Measurements from ENCODE around the gene LDLRAD3.
A peak's percentile ranks its signal among the peaks of the same experiment; 100 is the strongest.
"Not testable (repeated sequence)": the region's sequence is repeated elsewhere in the genome, so short reads cannot be mapped to it uniquely, and the experiment has no call there.

Gene LDLRAD3

GRCh38 chr11:35943713-35944502 lies at the start of gene LDLRAD3:
Gene LDLRAD3, plus strand, starts transcription at chr11:35944062. Its CDS starts 37 bp downstream, at chr11:35944099.
- peaks cover 18% of the 10 kb centered on the region for H3K9me3 ChIP-seq
- H3K4me3 ChIP-seq: peak within 1 kb of the TSS; percentile 83
- H3K27me3 ChIP-seq: no peaks in the 10 kb centered on the region
- peak within 1 kb of the TSS; percentile 75 for H3K27ac ChIP-seq
- peak within 1 kb of the TSS; percentile 98 for H3K4me2 ChIP-seq
- peaks cover 25% of the 10 kb centered on the region; the same call in 1 of the 2 replicates for H4K20me1 ChIP-seq
- no peak for TF ChIP-seq Cebpa-rat (IDR thresholded peaks at IDR 0.05)
- peak within 1 kb of the TSS; percentile 80 for H3K9ac ChIP-seq
- H3K4me1 ChIP-seq: peaks cover 50% of the 10 kb centered on the region
- H3K36me3 ChIP-seq: peaks cover 13% of the 10 kb centered on the region

DNA sequence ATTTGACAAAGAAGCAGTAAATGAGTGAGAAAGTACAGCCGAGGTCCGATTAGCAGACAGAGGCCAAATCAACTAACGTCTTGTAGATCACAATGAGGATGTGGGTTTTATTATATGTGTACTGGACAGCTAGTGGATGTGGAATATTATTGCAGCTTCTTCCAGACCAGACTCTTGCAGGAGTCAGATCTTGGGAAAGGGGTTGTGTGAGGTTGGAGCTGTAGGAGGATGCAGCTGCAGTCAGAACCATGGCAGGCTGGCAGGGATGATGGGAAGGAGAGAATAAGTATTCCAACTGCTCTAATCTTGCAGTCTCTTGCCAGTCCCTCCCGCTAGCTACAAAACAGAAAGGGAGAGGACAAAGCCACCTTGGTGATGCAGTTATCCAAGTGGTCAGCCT lies 46.8 kb upstream of the LDLRAD3 start:
- Histone ChIP-seq H3K9ac (no peak overlapping the region), H3K9me3 (peaks cover 2% of the 10 kb centered on the region), H3K4me2 (no peak overlapping the region), H3K27me3 (no peaks in the 10 kb centered on the region), H3K4me1 (no peaks in the 10 kb centered on the region), H3K4me3 (no peak overlapping the region), H3K36me3 (no peaks in the 10 kb centered on the region), H3K27ac (no peak overlapping the region), H4K20me1 (no peaks in the 10 kb centered on the region)
- no peak for TF ChIP-seq Cebpa-rat (IDR thresholded peaks at IDR 0.05)

GRCh38 chr11:35902961-35903360 lies 40.9 kb upstream of the LDLRAD3 start:
- no peaks in the 10 kb centered on the region for H3K27me3 ChIP-seq
- no peaks in the 10 kb centered on the region for H3K4me1 ChIP-seq
- no peak overlapping the region for H3K4me3 ChIP-seq
- no peak overlapping the region for H3K9ac ChIP-seq
- TF ChIP-seq Cebpa-rat (IDR thresholded peaks at IDR 0.05): no peak
- no peaks in the 10 kb centered on the region for H4K20me1 ChIP-seq
- no peak overlapping the region for H3K27ac ChIP-seq
- no peak overlapping the region for H3K4me2 ChIP-seq
- no peaks in the 10 kb centered on the region for H3K36me3 ChIP-seq
- peaks cover 20% of the 10 kb centered on the region for H3K9me3 ChIP-seq

DNA sequence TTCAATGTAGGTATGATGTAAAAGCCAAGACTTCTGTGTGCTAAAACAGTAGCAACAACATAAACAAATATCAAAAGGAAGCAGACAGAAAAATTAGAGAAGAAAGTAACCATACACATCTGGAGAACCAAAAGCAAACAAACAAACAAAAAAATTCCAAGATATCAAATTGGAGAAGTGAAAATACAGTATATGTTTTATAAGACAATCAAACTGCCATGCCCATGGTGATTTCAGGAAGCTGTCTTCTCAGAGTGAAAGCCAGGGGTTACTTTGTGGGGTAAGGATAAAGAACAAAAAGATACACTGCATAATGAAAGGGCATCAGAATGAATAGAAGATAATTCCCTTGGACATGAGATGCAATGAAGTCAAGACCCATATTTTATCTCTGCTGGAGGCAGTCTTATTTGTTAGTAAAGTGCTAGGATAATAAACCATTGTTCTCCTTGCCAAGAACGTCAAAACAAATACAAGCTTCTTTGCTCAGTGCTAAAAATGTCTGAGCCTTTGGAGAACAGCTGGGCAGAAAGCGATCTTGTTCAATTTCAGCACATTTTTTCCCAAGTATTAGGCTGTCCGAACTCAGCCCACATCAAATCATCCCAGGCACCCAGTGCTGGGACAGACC lies 38.1 kb upstream of the LDLRAD3 start:
- no peaks in the 10 kb centered on the region for H3K27me3 ChIP-seq
- H3K9ac ChIP-seq: no peak overlapping the region
- H3K9me3 ChIP-seq: peaks cover 20% of the 10 kb centered on the region
- no peaks in the 10 kb centered on the region for H3K36me3 ChIP-seq
- no peak overlapping the region for H3K4me2 ChIP-seq
- no peak overlapping the region for H3K4me3 ChIP-seq
- H3K4me1 ChIP-seq: no peaks in the 10 kb centered on the region
- TF ChIP-seq Cebpa-rat (IDR thresholded peaks at IDR 0.05): no peak
- H3K27ac ChIP-seq: no peak overlapping the region
- no peaks in the 10 kb centered on the region for H4K20me1 ChIP-seq

DNA sequence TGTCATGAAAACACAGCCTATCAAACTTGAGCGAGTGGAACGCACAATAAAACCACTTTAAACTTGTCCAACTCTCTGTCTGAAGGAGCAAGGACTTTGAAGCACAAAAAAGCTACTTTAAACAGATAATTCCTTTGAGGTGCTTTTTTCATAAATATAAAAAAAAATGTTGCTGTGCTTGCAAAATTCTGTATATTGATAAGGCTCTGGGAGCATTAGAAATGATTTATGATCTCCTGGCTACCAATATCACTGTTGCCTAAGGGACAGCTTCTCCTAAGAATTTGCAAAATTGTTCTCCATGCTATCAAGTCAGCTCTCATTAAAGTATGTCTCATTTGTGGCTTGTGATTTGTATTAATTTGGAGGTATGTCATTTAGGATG lies 37.6 kb upstream of the LDLRAD3 start:
- Histone ChIP-seq H4K20me1 (no peaks in the 10 kb centered on the region), H3K4me3 (no peak overlapping the region), H3K4me1 (no peaks in the 10 kb centered on the region), H3K4me2 (no peak overlapping the region), H3K9me3 (peaks cover 20% of the 10 kb centered on the region), H3K9ac (no peak overlapping the region), H3K27me3 (no peaks in the 10 kb centered on the region; the same call in 1 of the 2 replicates), H3K36me3 (no peaks in the 10 kb centered on the region), H3K27ac (no peak overlapping the region)
- no peak for TF ChIP-seq Cebpa-rat (IDR thresholded peaks at IDR 0.05)

DNA sequence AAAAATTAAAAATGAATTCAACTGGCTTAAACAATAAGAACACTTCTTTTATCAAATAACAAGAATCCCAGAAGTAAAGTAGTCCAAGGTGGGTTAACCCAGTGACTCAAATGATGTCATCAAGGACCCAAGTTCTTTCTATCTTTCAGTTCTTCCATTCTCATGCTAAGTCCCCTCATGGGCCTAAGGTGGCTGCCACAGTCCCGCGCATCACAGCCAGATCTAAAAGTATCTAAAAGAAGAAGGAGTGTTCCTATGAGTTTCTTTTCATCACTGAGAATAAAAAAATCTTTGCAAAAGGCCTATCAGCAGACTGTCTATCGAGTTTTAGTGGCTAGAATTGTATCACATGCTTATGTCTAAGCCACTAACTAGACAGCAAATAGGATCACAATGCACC lies 37.2 kb upstream of the LDLRAD3 start:
- H3K4me3 ChIP-seq: no peak overlapping the region
- TF ChIP-seq Cebpa-rat (IDR thresholded peaks at IDR 0.05): no peak
- H3K9me3 ChIP-seq: peaks cover 20% of the 10 kb centered on the region
- H3K36me3 ChIP-seq: no peaks in the 10 kb centered on the region
- no peaks in the 10 kb centered on the region for H4K20me1 ChIP-seq
- H3K9ac ChIP-seq: no peak overlapping the region
- no peaks in the 10 kb centered on the region for H3K4me1 ChIP-seq
- no peak overlapping the region for H3K4me2 ChIP-seq
- H3K27ac ChIP-seq: no peak overlapping the region
- no peaks in the 10 kb centered on the region; the same call in 1 of the 2 replicates for H3K27me3 ChIP-seq

- Histone ChIP-seq H4K20me1 (no peaks in the 10 kb centered on the region), H3K4me1 (no peaks in the 10 kb centered on the region), H3K27ac (no peak overlapping the region), H3K9me3 (peaks cover 10% of the 10 kb centered on the region), H3K4me3 (no peak overlapping the region), H3K36me3 (no peaks in the 10 kb centered on the region), H3K4me2 (no peak overlapping the region), H3K9ac (no peak overlapping the region), H3K27me3 (no peaks in the 10 kb centered on the region; the same call in 1 of the 2 replicates)
- no peak for TF ChIP-seq Cebpa-rat (IDR thresholded peaks at IDR 0.05)
These were observed 36.0 kb upstream of the LDLRAD3 start for GRCh38 chr11:35907648-35908431.

- not testable (repeated sequence) for H3K9me3 ChIP-seq, H3K9ac ChIP-seq, H3K4me1 ChIP-seq, H4K20me1 ChIP-seq, H3K27ac ChIP-seq, H3K36me3 ChIP-seq, H3K27me3 ChIP-seq, H3K4me3 ChIP-seq, H3K4me2 ChIP-seq
These were observed 35.5 kb upstream of the LDLRAD3 start for GRCh38 chr11:35908432-35908771.

GRCh38 chr11:35909511-35910265 lies 34.2 kb upstream of the LDLRAD3 start:
- H3K27ac ChIP-seq: no peak overlapping the region
- TF ChIP-seq Cebpa-rat (IDR thresholded peaks at IDR 0.05): no peak

More at GRCh38 chr11:35909511-35910265, 34.2 kb upstream of the LDLRAD3 start:
- Histone ChIP-seq H3K9me3 (no peaks in the 10 kb centered on the region; the same call in 1 of the 2 replicates), H4K20me1 (no peaks in the 10 kb centered on the region), H3K27me3 (no peaks in the 10 kb centered on the region; the same call in 1 of the 2 replicates), H3K4me1 (peaks cover 6% of the 10 kb centered on the region), H3K4me3 (no peak overlapping the region), H3K9ac (no peak overlapping the region), H3K36me3 (no peaks in the 10 kb centered on the region), H3K4me2 (no peak overlapping the region)

Measured in BLaER1 (cell line).